ENCODE data around the gene CARD16.
"Not testable (repeated sequence)": the region's sequence is repeated elsewhere in the genome, so short reads cannot be mapped to it uniquely, and the experiment has no call there.

Gene CARD16

GRCh38 chr11:105044557-105045524 lies at the start of gene CARD16:
TSS of gene CARD16 (minus strand) at chr11:105045335. CDS start at chr11:105045297, 38 bp downstream.
- peak; percentile 38 for DNase-seq

DNA sequence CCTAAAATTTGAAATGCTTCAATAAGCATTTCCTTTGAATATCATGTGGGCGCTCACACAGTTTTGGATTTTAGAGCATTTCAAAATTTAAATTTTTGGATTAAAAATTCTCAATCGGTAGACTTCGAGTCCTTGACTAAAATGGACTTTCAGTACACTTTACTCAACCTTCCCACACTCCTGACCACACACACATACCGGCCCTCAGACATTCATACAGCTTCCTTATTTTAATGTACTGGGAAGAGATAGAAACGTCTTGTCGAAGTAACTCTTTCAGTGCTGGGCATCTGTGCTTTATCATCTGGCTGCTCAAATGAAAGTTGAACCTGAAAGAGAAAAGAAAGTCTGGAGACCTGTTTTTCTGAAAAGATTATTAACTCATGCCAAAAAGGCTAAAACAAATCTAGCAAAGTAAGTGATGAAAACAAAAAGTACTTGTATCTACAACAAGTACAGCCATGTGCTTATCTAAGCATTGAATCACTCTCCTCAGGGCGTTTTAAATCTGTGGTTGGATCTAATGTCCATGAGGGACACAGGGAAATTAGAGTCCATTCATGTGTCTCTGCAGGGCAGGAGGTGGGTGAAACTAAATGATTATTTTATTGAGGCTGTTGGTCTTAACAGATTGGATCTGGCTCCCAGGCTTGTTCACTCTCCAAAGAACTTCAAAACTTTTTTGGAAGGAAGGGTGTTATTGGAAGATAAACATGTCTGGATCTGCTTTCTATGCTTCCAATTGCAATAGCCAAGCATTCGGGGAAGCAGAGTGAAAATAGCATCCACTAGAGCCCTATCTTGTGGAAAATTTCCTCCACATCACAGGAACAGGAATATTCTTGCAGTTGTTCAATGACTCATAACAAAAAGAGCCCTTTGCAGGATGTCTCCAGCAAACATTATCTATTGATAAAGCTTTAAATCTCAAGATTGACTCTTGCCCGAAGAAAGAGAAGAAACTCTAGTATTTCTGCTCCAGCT lies 47.4 kb upstream of the CARD16 start:
- DNase-seq = peak; percentile 41

- no peak for DNase-seq
Observed at GRCh38 chr11:105081412-105082150, 36.4 kb upstream of the CARD16 start.

- not testable (repeated sequence) for DNase-seq
Observed at GRCh38 chr11:105080171-105080906, 35.2 kb upstream of the CARD16 start.

DNA sequence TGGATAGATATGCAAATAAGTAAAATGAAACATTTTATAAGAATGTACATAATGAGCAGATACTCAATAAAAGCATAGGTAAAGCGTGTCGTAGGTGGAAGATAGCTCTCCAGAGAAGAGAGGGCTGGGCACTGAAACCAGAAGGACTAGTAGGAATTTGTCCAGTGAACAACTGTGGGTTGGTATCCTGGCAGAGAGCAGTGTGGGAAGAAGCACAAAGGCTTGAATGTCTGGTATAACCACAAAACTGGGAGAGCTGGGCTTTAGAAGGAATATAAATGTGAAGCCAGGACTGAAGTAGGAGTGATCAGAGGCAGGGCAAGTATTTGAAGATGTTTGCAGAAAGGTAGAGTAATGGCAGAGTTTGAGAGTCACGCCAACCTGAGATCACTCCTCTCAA lies 33.1 kb upstream of the CARD16 start:
- no peak for DNase-seq

- DNase-seq = not testable (repeated sequence)
Observed at GRCh38 chr11:105077141-105077790, 32.1 kb upstream of the CARD16 start.

DNA sequence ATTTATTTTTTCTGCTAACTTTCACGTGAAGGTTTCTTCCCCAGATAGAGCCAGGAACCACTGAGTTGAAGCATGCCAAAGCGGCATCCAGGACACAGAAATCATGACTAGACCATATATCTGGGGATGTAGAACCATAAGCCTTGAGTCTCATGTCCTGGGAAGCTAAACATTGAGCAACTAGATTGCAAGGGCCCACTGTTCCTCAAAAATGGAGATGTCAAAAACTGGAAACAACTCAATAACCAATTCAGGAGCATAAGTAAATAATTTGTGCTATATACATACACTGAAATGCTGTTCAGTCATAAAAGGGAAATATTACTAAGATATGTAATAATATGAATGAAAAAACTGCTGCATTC lies 29.0 kb upstream of the CARD16 start:
- no peak for DNase-seq

DNA sequence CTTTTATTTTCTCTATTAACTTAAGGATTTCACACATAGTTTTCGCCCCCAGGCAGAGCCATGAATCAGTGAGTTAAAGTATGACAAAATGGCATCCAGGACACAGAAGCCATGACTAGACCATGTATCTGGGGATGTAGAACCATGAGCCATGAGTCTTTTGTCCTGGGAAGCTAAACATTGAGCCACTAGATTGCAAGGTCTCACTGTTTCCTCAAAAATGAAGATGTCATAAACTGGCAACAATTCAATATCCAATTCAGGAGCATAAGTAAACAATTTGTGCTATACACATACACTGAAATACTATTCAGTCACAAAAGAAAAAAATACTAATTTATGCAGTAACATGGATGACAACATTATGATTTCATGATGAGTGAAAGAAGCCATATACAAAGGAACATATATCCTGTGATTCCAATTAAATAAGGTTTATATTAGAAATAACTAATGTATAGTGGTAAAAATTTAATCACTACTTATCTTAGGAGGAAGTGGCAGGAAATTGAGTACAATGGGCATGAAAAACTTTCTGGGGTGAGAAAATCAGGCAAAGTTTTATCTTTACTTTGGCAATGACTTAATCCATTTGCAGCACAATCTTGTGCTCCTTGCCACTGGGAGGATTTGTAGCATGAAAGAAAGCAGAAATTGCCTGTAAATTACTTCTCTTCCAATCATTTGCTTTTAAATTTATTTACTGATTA lies 28.5 kb upstream of the CARD16 start:
- no peak for DNase-seq

GRCh38 chr11:105072080-105072479 lies 26.9 kb upstream of the CARD16 start:
- DNase-seq = not testable (repeated sequence)

DNA sequence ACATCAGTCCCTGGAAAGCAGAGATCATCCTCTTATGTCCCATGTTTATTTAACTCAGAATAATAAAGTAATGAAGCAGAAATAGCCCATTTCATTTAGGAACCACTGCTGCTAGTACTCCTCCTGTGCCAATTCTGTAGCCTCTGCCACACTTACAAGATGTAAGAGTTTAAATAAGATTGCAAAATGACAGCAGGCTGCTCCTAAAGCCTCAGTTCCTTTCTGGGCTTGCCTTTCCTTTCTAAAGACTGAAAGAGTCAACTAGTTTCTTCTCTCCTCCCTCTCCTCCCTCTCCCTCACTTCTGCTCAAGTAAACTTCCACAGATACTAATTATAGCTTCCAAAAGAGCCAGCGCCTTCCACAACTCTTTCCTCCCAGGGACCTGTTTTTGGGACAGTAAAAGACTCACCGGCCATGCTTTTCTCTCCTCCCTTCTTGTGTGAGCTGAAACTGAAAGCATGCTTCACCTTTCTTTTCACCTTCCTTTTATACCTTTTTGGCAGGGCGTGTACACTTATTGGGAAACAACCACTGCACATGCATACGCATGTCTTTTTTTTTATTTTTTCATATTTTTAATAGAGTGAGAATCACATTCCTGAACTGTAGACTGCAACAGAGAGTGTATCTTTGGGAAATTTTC lies 26.1 kb upstream of the CARD16 start:
- DNase-seq = no peak

GRCh38 chr11:105070306-105070705 lies 25.2 kb upstream of the CARD16 start:
- no peak for DNase-seq

DNA sequence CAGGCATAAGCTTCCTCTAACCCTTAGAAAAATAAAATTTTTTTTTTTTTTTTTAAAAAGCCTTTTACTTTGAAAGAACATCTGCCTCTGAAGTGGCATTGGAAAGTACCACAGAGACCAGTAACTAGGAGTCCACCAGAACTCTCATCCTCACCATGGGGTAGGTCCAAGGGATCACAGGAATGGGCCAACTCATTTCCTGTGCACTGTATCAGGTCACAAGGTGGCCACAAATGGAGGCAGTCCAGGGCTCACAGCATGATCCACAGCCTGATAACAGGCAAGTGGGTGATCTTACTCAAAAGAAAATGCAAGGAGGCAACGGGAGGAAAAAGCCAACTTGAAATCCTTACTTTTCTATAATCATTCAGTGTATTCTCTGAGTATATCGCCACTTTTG lies 24.6 kb upstream of the CARD16 start:
- DNase-seq = not testable (repeated sequence)

- DNase-seq = not testable (repeated sequence)
Observed at GRCh38 chr11:105063245-105063941, 18.3 kb upstream of the CARD16 start.

DNA sequence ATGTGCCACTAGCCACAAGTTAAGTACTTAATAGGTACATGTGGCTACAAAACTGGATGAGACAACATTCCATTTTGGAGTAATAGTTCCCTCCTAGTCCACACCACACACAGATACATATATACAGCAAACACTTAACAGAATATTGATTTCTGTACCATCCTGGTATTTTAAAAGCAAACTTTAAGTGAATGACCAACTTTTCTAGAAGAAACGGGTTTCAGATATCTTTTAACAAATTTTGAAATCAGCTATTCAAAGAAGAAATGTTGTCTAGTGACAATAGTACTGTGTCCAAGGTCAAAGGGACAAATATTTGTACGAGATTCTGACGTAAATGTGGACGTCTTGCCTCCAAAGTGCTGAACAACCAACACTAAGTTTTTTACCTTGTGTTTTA lies 12.3 kb upstream of the CARD16 start:
- no peak for DNase-seq

DNA sequence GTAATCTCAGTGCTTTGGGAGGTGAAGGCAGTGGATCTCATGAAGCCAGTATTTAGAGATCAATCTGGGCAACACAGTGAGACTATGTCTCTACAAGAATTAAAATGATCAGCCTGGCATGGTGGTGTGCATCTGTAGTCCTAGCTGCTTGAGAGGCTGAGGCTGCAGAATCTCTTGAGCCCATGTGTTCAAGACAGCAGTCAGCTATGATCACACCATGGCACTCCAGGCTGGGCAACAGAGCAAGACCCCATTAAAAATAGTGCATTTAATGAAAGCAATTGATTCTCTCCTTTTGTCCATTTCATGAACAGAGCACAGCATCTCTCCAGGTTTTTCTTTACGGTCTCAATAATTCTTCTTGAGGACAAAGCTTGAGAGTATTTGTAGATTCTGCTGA lies 11.3 kb upstream of the CARD16 start:
- DNase-seq = no peak

DNA sequence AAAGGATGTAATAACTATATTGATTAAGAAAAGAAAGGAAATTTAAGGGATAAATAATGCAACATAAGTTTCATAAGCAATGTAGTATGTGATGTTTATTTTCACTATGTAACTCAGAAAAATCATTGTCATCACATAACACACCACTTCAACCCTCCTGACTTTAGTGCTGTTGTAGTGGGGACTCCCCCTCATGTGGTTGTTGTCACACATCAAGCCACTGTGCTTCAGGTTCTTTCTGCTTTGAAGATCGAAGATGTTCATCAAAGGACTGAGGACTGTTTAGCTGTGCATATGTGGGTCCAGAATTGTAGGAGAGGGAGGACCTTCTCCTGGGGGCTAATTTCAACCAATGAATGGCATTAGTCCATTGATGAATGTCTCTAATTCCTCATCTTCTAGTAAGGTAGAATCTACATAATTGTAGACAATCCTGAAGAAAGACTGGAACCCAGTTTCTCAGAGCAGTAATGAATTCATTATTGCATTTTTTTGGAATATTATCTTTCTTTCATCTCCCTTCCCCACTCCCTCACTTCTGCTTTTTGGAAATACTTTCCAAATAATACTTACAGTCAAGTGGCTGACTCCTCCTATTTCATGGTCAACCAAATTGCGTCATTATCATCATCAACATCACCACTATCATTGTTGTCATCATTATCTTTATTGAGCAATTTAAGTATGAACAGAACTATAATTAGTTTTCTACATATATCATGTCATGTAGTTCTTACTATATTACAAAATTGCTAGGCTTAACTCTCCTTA lies 9.8 kb upstream of the CARD16 start:
- no peak for DNase-seq

- DNase-seq = no peak
Observed at GRCh38 chr11:105052487-105052886, 7.4 kb upstream of the CARD16 start.

GRCh38 chr11:105051559-105051958 lies 6.4 kb upstream of the CARD16 start:
- DNase-seq = no peak

DNA sequence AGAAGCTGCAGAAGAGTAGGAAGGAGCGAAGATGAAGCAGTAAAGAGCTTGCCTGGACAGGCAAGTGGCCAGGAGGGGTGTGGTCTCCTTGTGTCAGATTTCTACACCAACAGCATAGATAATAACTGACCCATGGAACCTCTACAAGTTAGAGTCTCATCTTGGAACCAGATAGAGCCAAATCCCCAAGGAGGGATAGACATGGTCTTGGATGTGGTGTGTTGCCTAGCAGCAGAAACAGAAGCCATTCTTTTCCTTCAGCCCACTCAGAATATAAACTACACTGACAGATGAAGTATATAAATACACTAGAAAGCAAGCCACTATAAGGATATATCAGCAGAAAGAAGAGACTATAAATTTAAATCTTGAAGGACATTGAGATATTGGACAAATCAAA lies 4.3 kb upstream of the CARD16 start:
- no peak for DNase-seq

All from EL (cell line).